ENCODE results near the gene MDH1.
A peak's percentile ranks its signal among the peaks of the same experiment; 100 is the strongest.
"Not testable (repeated sequence)": the region's sequence is repeated elsewhere in the genome, so short reads cannot be mapped to it uniquely, and the experiment has no call there.

The MDH1 gene

DNA sequence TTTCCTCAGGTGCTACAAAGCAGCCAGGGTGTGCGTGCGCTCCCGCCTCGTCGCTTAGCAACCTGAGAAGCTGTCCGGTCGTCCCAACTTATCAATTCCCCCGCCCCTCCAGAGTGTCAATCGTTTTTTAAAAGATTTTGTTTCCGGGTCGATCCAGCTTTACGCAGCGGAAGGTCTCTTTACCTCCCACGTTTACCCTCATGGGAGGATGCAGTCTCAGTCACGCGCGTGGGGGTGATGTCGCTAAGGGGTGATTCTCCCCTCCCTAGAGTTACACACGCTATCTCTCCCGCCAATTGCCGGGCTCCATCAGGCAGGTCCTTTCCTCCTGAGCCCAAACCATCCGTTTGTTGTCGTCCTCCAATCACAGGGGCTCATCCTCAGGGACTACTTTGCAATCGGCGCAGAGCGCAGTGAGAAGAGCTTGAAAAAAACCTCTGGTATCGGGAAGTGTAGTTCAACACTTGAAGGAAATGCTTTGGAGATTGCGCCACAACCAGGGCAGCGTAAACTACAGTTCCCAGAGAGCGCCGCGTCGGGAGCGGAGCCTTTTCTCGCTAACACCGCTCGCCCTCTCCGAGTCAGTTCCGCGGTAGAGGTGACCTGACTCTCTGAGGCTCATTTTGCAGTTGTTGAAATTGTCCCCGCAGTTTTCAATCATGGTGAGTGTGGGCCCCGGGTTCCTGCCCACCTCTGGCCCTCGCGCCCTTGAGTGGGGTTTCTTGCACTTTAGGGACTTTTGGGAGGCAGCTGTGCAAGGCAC lies at the start of gene MDH1, which contains the start of gene WDPCP:
Gene MDH1 (plus strand): TSS at position 579 of the 763 bp plus-strand sequence. CDS start 81 bp downstream, at position 660.
Gene WDPCP (minus strand): TSS at position 93 of the 763 bp plus-strand sequence. CDS start 206 bp downstream, outside the sequence.
- in situ Hi-C loops (cut with HindIII; ENCODE audit: low pct_ligation_motif_present, low pct_unique_long_range_greater_than_20kb, low sequenced_read_pairs), result no loop called here
- DNase-seq, result peak; percentile 100

DNA sequence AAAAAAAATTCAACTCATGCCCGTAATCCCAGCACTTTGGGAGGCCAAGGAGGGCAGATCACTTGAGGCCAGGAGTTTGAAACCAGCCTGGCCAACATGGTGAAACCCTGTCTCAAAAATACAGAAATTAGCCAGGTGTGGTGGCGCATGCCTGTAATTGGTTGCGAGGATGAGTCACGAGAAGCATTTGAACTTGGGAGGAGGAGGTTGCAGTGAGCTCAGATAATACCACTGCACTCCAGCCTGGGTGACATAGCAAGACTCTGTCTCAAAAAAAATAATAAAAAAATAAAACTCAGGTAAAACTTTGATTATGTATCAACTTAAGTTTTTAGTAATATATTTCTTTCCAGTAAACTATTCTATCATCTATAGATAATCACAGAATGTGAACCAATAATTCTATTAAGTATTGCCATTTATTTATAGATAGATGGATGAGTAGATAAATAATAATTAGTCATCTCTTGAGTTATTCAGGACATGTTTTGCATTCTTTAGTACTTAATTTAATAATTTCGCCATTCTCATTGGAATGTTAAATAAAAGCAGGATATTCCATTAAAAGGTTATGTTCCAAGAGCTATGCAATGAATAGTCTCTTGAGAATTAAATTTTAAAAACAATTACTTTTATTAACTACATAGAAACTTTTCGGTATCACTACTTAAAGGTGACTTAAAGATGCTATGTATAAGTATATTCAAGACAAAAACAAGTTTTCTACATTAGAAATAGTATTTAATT lies 49.2 kb upstream of the MDH1 start:
- no peak for DNase-seq
- in situ Hi-C loops (cut with HindIII; ENCODE audit: low pct_ligation_motif_present, low pct_unique_long_range_greater_than_20kb, low sequenced_read_pairs), result no loop called here

DNA sequence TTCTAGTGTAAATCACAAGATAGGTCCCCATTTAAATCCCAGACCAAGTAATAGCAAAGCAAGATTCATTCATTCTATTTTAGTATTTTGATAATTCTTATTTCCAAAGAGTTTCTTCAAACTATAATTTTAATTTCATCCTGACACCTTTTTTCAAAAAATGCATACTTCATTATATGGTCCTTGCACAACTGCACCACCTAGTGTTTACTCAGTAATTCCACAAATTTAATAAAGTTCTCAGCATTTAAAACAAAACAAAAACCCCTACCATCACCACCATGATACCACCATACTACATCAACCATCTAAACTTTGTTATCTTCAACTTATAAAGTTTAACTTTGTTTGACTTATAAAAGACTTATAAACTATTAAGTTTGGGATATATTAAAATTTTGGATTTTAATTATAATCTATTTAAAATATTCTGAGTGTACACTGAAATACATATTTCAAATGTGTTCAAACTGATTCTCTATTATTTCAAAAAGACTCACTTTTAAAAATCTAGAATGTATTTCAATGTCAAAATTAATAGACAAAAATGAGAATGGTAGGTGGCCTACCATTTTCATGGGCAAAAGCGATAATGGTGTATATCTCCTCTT lies 44.6 kb upstream of the MDH1 start:
- in situ Hi-C loops (cut with HindIII; ENCODE audit: low pct_ligation_motif_present, low pct_unique_long_range_greater_than_20kb, low sequenced_read_pairs), result no loop called here
- peak; percentile 45 for DNase-seq

DNA sequence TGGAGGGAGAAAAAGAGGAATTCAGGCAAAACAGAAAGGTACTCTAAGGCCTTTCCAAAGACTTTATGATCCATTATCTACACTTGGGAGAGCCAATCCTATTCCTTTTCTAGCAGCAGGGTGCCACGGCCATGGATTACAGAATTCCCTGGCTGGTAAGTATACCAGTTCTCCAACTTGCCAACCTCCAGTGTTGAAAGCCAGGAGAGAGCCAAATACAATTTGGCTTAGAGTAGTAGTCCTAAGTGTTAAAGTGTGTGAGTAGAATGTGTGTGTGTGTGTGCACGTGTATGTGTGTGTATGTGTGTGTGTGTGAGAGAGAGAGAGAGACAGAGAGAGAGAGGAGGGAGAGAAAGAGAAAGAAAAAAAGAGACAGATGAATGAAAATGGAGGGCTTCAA lies 43.7 kb upstream of the MDH1 start:
- in situ Hi-C loops (cut with HindIII; ENCODE audit: low pct_ligation_motif_present, low pct_unique_long_range_greater_than_20kb, low sequenced_read_pairs), result no loop called here
- no peak for DNase-seq

DNA sequence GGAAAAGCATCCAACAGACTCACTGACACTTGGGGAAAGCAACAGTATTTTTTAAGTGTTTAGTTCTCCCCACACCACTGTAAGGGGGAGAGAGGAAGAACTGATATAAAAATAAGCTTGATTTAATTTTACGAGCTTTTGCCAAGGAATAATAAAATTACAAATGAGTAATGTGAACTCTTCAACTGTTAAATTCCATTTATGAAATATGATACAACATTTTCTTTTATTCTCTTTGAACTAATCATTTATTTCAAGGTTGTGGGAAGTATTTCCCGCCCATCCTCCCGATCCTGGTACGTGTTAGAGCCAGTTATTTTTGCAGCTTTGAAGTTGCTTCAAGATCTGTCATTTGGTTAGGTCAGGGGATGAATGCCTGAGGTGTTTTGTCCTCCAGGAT lies 35.7 kb upstream of the MDH1 start:
- no peak for DNase-seq
- in situ Hi-C loops (cut with HindIII; ENCODE audit: low pct_ligation_motif_present, low pct_unique_long_range_greater_than_20kb, low sequenced_read_pairs), result no loop called here

DNA sequence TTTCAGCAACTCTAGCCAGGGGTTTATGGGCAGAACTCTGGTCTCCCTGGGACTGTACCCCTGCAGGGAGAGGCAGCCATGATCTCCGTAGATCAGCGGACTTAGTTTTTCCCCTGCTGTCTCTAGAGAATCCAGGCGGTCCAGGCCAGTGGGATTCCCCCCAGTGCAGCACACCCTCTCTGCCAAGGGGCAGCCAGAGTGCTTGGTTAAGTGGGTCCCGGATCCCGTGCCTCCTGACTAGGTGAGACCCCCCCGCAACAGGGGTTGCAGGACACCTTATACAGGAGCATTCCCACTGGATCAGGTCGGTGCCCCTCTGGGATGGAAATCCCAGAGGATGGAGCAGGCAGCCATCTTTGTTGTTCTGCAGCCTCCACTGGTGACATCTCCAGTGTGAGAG lies 33.5 kb upstream of the MDH1 start:
- in situ Hi-C loops (cut with HindIII; ENCODE audit: low pct_ligation_motif_present, low pct_unique_long_range_greater_than_20kb, low sequenced_read_pairs), result no loop called here
- no peak for DNase-seq

DNA sequence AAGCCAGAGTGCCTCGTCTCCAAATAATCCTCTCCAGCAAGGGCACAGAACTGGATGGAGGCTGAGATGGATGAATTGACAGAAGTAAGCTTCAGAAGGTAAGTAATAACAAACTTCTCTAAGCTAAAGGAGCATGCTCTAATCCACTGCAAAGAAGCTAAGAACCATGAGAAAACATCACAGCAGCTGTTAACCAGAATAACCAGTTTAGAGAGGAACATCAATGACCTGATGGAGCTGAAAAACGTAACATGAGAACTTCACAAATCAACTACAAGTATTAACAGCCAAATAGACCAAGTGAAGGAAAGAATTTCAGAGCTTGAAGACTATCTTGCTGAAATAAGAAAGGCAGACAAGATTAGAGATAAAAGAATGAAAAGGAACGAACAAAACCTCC lies 32.8 kb upstream of the MDH1 start:
- in situ Hi-C loops (cut with HindIII; ENCODE audit: low pct_ligation_motif_present, low pct_unique_long_range_greater_than_20kb, low sequenced_read_pairs), result no loop called here
- DNase-seq, result no peak

DNA sequence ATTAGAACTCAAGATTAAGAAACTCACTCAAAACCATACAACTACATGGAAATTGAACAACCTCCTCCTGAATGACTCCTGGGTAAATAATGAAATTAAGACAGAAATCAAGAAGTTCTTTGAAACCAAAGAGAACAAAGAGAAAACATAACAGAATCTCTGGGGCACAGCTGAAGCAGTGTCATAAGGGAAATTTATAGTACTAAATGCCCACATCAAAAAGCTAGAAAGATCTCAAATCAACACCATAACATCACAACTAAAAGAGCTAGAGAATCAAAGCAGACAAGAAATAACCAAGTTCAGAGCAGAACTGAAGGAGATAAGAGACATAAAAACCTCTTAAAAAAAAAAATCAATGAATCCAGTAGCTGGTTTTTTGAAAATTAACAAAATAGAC lies 30.9 kb upstream of the MDH1 start:
- in situ Hi-C loops (cut with HindIII; ENCODE audit: low pct_ligation_motif_present, low pct_unique_long_range_greater_than_20kb, low sequenced_read_pairs), result not testable (repeated sequence)

DNA sequence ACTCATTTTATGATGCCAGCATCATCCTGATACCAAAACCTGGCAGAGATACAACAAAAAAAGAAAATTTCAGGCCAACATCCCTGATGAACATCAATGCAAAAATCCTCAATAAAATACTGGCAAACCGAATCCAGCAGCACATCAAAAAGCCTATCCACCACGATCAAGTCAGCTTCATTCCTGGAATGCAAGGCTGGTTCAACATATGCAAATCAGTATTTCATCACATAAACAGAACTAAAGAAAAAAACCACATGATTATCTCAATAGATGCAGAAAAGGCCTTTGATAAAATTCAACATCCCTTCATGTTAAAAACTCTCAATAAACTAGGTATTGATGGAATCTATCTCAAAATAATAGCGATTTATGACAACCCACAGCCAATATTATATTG lies 29.8 kb upstream of the MDH1 start:
- in situ Hi-C loops (cut with HindIII; ENCODE audit: low pct_ligation_motif_present, low pct_unique_long_range_greater_than_20kb, low sequenced_read_pairs); DNase-seq: not testable (repeated sequence)

More for the DNA sequence above, 30.9 kb upstream of the MDH1 start:
- not testable (repeated sequence) for DNase-seq

DNA sequence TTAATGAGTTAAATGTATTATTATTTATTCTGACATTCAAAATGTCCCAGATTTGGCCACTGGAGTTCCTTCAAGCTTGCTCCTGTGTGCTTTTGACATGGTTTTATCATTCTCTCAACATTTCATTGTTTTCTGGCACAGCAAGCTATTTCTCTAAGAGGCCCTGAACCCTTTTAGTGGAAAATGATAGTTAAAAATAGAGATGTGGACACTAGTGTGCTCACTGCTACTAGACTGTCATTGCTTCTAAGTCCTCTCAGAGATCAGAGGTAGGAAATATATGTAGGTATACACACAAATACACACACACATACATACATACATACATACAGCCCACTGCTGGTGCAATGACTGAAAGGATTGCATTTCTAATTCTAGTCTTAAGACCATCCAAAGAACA lies 26.0 kb upstream of the MDH1 start:
- no peak for DNase-seq
- in situ Hi-C loops (cut with HindIII; ENCODE audit: low pct_ligation_motif_present, low pct_unique_long_range_greater_than_20kb, low sequenced_read_pairs), result no loop called here

DNA sequence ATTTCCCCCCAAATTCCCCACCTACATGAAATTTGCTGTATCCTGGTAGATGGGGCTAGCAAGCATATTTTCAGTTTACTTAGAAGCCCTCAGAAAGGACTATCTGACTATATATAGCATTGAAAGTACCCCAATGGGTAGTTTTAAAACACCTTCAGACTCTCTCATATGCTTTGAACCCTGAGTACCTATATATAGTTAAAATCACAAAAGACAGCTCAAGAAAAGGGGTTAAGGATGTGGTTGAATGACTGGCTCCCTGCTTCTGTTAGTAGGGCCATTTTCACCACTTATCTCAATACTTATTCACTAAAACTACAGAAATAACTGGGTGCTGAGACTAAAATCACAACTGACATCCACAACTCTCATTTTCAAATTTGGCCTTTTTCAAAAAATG lies 19.0 kb upstream of the MDH1 start:
- DNase-seq, result no peak
- in situ Hi-C loops (cut with HindIII; ENCODE audit: low pct_ligation_motif_present, low pct_unique_long_range_greater_than_20kb, low sequenced_read_pairs), result no loop called here

DNA sequence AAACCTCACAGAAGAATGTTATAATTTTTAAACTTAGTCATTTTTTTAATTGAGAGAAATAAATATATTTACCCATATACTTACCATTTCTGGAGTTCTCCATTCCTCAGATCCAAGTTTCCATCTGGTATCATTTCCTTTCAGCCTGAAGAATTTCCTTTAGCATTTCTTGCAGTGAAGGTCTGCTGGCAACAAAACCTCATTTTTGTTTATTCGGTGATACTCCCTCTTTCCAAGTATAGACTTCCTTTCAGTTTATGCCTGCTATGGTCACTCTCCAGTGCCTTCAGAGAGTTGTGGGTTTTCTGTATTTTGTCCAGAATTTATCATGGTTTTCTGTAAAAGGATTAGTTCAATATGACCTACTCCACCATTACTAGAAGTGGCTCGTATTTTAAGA lies 17.5 kb upstream of the MDH1 start:
- in situ Hi-C loops (cut with HindIII; ENCODE audit: low pct_ligation_motif_present, low pct_unique_long_range_greater_than_20kb, low sequenced_read_pairs), result no loop called here
- no peak for DNase-seq

DNA sequence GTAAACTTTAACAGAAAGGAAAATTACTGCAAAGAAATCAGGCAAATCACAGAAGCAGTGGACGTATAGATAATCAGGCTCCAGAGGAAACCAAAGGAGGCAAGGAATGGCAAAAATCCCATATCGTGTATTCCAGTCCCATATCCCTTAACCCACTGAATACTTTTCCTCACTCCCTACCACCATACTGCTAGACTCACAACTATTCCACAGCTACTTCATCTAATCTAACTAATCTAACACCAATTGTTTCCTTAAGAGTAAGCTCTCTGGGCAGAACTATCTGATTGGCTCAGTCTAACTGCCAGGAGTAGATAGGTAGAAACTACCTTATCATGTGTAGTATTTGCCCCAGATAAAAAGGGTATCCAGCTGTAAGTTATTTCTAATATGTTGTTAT lies 16.8 kb upstream of the MDH1 start:
- in situ Hi-C loops (cut with HindIII; ENCODE audit: low pct_ligation_motif_present, low pct_unique_long_range_greater_than_20kb, low sequenced_read_pairs), result no loop called here
- DNase-seq, result no peak

DNA sequence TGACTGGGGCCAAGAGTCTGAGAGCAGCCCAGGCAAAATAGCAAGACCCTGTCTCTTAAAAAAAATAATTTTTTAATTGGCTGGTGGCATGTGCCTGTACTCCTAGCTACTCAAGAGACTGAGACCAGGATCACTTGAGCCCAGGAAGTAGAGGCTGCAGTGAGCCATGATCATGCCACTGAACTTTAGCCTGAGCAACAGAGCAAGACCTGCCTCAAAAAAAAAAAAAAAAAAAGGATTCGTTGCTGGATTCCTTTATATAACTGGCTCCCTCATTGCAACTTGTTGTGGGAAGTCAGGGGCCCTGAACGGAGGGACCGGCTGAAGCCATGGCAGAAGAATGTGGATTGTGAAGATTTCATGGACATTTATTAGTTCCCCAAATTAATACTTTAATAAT lies 15.7 kb upstream of the MDH1 start:
- in situ Hi-C loops (cut with HindIII; ENCODE audit: low pct_ligation_motif_present, low pct_unique_long_range_greater_than_20kb, low sequenced_read_pairs); DNase-seq: not testable (repeated sequence)

DNA sequence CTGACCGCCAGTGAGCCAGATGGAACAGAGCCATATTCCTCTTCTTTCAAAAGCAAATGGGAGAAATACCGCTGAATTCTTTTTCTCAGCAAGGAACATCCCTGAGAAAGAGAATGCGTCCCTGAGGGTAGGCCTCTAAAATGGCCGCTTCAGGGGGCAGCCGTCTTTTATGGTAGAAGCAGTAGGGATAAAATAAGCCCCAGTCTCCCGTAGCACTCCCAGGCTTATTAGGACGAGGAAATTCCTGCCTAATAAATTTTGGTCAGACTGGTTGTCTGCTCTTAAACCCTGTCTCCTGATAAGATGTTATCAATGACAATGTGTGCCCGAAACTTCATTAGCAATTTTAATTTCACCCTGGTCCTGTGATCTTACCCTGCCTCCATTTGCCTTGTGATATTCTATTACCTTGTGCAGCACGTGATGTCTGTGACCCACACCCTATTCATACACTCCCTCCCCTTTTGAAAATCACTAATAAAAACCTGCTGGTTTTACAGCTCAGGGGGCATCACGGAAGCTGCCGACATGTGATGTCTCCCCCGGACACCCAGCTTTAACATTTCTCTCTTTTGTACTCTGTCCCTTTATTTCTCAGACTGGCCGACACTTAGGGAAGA lies 14.9 kb upstream of the MDH1 start:
- in situ Hi-C loops (cut with HindIII; ENCODE audit: low pct_ligation_motif_present, low pct_unique_long_range_greater_than_20kb, low sequenced_read_pairs); DNase-seq: not testable (repeated sequence)

DNA sequence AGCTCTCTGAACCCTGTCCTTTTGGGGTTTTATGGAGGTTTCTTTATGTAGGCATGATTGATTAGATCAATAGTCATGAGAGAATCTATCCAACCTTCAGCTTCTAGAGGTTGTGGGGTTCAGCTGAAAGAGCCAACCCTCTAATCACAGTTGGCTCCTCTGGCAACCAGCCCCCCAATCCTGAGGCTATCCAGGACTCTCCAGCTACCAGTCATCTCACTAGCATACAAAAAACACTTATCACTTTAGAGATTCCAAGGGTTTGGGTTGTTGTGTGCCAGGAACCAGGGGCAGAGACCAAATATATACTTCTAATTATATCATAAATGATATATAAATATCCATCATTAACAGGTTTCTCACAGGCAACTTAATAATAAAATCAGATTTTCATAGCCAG lies 12.2 kb upstream of the MDH1 start:
- in situ Hi-C loops (cut with HindIII; ENCODE audit: low pct_ligation_motif_present, low pct_unique_long_range_greater_than_20kb, low sequenced_read_pairs), result no loop called here
- DNase-seq, result no peak

DNA sequence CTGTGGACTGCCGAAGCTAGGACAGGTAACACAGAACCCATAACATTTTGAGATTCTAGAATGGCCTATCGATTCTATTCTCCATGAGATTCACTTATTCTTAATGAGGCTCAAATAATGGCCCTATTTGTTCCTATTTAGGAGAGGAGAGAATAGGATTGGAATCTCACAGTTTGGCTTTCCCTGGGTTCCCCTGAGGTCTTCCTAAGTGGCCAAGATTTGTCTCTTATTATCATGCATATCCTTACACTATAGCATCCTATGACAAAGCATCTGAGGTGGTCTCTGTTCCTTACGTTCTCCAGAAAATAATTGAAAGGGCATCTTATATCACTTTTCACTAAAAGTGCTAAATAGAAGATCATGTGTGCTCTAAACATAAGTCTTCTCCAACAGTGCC lies 10.0 kb upstream of the MDH1 start:
- in situ Hi-C loops (cut with HindIII; ENCODE audit: low pct_ligation_motif_present, low pct_unique_long_range_greater_than_20kb, low sequenced_read_pairs), result no loop called here

DNA sequence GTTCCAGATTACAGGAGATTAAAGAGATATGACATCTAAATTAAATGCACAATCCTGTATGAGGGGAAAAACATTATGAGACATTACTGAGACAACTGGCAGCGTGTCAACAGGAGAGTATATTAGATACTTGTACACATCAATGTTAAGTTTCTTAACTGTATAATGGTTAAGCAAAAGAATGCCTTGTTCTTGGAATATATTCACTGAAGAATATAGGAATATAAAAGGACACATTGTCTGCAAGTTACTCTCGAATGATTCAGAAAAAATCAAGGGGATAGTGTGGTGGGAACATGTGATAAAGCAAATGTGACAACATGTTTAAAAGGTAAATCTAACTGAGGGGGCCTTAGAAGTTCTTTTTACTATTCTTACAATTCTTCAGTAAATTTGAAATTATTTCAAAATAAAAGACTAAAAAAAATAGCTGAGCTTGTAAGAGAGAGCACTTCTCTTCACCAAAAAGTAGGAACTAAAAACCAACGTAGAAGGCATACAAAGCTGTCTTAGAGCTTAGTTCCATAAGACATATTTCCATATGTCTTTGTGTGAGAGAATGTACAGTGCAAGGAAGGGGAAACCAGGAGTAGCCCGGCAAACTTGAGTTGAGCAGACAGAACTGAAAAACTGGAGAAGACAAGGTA lies 8.0 kb upstream of the MDH1 start:
- in situ Hi-C loops (cut with HindIII; ENCODE audit: low pct_ligation_motif_present, low pct_unique_long_range_greater_than_20kb, low sequenced_read_pairs), result no loop called here

More for the DNA sequence above, 10.0 kb upstream of the MDH1 start:
- DNase-seq, result no peak

More for the DNA sequence above, 8.0 kb upstream of the MDH1 start:
- peak; percentile 23 for DNase-seq

Data from ACHN (cell line).